Stimulated activated naive CD8-positive, alpha-beta T cell treated with anti-CD3 and anti-CD28 coated beads, Interleukin-15, Interleukin-2, amounts not matched to agents 100 ng/mL and 50 ng/mL, for 24 hours (primary cell): ENCODE results near the gene RAB29.

Experiments
- H3K27ac Mint-ChIP-seq: one replicate; pipeline ENCODE4 v1.8.0; 2021; ENCODE audit warnings: mild to moderate bottlenecking, mixed read lengths
- H3K27me3 Mint-ChIP-seq: one replicate; pipeline ENCODE4 v1.8.0; 2021; ENCODE audit warnings: mixed read lengths
- H3K36me3 Mint-ChIP-seq: one replicate; pipeline ENCODE4 v1.8.0; 2021; ENCODE audit warnings: low read depth, mixed read lengths
- H3K4me1 Mint-ChIP-seq: one replicate; pipeline ENCODE4 v1.8.0; 2021; ENCODE audit warnings: low read depth, mixed read lengths
- H3K4me3 Mint-ChIP-seq: one replicate; pipeline ENCODE4 v1.8.0; 2021; ENCODE audit warnings: mild to moderate bottlenecking, mixed read lengths
- H3K9me3 Mint-ChIP-seq: one replicate; pipeline ENCODE4 v1.8.0; 2021; ENCODE audit warnings: mixed read lengths

Gene RAB29

GRCh38 chr1:205760606-205761005, 14.7 kb downstream of the RAB29 start:
- Mint-ChIP-seq H3K9me3 (no peaks in the 10 kb centered on the region), H3K4me3 (no peak overlapping the region), H3K4me1 (peaks cover 18% of the 10 kb centered on the region), H3K27ac (peak overlapping the region; percentile 29), H3K36me3 (peaks cover 8% of the 10 kb centered on the region), H3K27me3 (no peaks in the 10 kb centered on the region)

DNA sequence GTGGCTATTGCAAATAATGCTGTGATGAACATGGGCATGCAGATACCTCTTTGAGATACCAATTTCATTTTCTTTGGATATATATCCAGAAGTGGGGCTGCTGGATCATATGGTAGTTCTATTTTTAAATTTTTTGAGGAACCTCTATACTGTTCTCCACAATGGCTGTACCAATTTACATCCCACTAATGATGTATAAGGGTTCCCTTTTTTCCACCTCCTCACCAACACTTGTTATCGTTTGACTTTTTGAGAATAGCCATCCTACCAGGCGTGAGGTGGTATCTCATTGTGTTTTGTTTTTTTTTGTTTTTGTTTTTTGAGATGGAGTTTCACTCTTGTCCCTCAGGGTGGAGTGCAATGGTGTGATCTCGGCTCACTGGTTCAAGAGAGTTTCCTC, 18.7 kb downstream of the RAB29 start:
- H3K4me3 Mint-ChIP-seq = no peak overlapping the region
- peaks cover 4% of the 10 kb centered on the region for H3K36me3 Mint-ChIP-seq
- H3K27me3 Mint-ChIP-seq = no peaks in the 10 kb centered on the region
- no peaks in the 10 kb centered on the region for H3K9me3 Mint-ChIP-seq
- H3K27ac Mint-ChIP-seq = no peak overlapping the region
- H3K4me1 Mint-ChIP-seq = peaks cover 7% of the 10 kb centered on the region

DNA sequence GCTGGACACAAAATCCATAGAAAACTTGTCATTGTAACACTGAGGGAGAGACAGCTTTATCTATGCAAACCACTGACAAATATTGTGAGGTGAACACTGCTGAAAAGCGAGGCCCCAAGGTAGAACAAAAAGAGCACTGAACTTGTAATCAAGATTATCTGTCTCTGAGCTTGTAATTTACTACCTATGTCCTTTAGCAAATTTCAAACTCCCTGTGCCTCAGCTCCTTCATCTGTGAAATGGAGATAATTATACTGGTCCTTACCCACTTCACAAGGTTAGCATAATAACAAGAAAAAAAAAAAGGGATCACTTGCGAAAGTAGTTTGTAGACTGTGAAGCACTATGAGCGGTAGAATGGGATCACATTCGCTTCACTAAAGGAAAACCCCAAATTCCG, 20.4 kb downstream of the RAB29 start:
- Mint-ChIP-seq H3K4me3 (no peak overlapping the region), H3K27ac (no peak overlapping the region), H3K36me3 (peaks cover 8% of the 10 kb centered on the region), H3K4me1 (peaks cover 20% of the 10 kb centered on the region), H3K9me3 (no peaks in the 10 kb centered on the region), H3K27me3 (no peaks in the 10 kb centered on the region)

DNA sequence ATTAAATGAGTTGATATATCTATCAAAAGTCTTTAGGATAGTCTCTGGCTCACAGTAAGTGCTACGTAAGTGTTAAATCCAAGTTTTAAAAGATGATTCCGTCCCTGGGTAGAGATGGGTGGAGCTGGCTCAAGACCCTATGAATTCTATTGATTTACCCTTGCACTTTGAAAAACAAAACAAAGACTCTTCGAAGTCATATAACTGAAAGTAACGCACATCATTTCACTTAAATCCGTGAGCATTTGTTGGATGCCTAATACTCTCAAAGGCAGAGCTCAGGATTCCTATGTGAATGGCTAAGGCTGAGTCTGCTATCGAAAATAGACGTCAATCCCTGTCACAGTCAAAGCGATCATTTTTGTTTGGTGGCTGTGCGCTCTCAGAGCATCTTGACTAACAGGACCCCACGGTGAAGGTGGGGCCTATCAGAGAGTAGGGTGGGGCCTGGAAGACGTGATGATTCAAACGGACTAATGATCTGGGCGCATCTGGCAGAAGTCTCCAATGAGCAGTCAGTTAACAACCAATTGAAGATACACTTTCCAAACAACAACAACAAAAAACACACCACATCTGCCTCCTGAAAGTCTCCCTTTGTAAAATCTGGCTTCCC, 24.1 kb downstream of the RAB29 start:
- Mint-ChIP-seq H3K9me3 (no peaks in the 10 kb centered on the region), H3K27me3 (no peaks in the 10 kb centered on the region), H3K4me1 (peaks cover 45% of the 10 kb centered on the region), H3K4me3 (peak overlapping the region; percentile 97), H3K27ac (peak overlapping the region; percentile 99), H3K36me3 (peaks cover 33% of the 10 kb centered on the region)

DNA sequence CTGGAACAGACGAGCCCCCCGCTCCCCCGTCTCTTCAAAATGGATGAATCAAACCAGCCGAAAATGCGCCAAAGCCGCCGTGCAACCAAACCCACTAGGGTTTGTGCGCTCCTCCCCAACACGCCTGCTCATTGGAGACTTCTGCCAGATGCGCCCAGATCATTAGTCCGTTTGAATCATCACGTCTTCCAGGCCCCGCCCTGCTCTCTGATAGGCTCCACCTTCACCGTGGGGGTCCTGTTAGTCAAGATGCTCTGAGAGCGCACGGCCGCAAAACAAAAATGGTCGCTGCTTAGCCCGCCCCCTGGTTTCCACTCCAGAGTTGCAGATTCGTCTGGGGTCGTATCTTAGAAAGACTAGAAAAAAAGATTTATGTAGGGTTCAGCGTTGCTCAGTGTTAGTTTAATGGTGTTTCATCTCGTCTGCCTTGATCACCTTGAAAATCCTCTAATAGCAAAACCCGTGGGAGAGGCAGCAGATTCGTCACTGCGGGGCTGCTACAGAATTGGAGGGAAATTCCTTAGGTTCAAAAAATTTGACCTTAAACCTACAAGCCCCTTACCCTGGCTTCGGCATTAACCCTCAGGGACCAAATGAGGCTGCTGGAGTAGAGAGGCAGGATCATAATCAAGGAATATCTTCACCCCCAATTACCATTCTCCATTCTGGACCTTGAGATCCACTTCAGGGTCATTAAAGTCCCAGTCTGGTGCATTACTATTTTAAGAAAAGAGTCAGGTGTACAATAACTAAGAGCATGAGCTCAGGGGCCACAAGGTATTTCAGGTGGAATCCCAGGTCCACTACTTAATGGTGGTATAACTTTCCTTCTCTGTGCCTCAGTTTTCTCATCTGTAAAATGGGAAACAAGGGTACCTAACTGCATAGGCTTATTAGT, 24.9 kb downstream of the RAB29 start, which contains the start of gene NUCKS1:
Gene NUCKS1 (minus strand): TSS at position 45 of the 898 bp plus-strand sequence. CDS start 209 bp downstream, outside the sequence.
- H3K4me3 Mint-ChIP-seq = peak within 1 kb of the TSS; percentile 97
- peaks cover 37% of the 10 kb centered on the region for H3K36me3 Mint-ChIP-seq
- H3K9me3 Mint-ChIP-seq = no peaks in the 10 kb centered on the region
- H3K4me1 Mint-ChIP-seq = peaks cover 51% of the 10 kb centered on the region
- no peaks in the 10 kb centered on the region for H3K27me3 Mint-ChIP-seq
- H3K27ac Mint-ChIP-seq = peak within 1 kb of the TSS; percentile 99

DNA sequence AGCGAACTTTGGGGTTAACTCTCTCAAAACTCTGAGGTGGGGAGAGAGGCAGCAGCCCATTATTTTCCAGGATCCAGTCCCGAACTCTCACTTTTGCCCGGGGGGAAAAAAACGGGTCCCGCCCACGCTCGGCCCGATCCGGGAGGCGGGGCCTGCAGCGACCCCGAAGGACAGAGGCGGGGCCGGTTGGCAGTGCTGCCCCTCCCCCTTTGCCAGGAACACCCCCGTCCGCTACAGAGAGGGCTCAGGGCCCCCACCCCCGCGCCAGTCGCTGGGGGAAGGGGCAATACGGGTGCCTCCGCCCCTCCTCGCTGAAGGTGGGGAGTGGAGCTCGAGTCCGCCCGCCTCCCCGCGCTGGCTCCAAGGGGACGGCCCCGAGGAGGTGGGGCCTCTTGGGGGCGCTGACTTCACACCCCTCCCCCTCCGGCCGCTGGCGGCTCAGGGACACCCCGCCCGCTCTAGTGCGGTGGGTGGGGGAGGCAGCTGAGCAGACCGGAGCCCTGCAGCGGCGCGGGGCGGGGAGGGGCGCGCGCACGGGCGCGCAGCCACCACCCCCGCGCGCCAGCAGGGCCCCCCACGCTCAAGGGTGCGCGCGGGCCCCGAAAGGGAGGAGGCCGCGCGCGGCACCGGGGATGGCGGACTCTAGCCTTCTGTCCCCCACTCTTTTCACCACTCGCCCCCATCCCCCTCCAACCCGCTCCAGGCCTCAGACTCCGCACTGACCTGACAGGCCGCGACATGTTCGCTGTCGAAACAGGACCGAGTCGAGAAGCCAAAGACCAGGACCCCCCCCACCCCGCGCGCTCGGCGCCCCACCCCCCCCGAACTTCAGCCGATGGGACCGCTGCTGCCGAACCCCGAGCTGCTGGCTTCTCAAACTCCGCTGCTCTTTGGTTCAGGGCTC, 25.8 kb downstream of the RAB29 start:
- H3K9me3 Mint-ChIP-seq = no peaks in the 10 kb centered on the region
- H3K4me3 Mint-ChIP-seq = peak overlapping the region; percentile 97
- H3K27me3 Mint-ChIP-seq = no peaks in the 10 kb centered on the region
- H3K27ac Mint-ChIP-seq = peak overlapping the region; percentile 99
- peaks cover 56% of the 10 kb centered on the region for H3K4me1 Mint-ChIP-seq
- H3K36me3 Mint-ChIP-seq = peaks cover 40% of the 10 kb centered on the region

DNA sequence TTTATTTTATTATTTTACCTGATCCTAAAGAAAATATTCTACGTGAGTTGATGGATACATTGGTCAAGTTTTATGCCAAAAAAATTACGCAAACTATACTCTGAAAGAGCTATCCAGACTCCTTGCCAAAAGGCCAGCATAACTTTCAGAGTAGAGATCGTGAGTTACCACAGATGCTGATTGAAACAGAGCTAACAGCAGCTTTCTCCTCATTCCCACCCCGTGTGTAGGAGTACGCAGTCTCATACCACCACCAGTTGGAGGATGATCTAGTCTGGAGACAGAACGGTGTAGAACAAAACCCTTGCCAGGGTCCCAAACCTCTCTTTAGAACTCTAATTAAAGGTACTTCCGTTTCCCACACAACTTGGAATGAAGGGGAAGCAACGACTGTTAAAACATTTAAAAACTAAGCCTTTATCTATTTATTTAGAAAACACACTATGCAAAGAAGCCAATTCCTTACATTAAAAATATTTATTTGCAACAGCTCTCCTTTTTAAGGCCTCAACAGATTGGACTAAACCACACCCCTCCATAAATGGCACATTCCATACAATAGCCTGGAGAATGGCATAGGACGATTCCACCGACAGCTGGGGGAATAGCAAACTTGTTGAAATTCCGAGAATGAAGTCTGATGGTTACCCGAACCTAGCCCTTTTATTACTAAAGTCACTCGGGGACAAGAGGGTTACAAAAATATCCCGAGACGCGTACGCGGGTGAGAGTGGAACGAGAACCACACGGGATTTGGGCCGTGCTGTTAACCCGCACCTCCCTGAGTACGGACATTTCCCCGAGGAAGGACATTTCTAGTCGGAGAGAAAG, 26.7 kb downstream of the RAB29 start:
- Mint-ChIP-seq H3K27ac (peak overlapping the region; percentile 92), H3K36me3 (peaks cover 46% of the 10 kb centered on the region), H3K4me3 (peak overlapping the region; percentile 97), H3K27me3 (no peaks in the 10 kb centered on the region), H3K4me1 (peaks cover 64% of the 10 kb centered on the region), H3K9me3 (no peaks in the 10 kb centered on the region)

- no peaks in the 10 kb centered on the region for H3K27me3 Mint-ChIP-seq
- peak overlapping the region; percentile 78 for H3K27ac Mint-ChIP-seq
- H3K4me1 Mint-ChIP-seq = peaks cover 75% of the 10 kb centered on the region
- H3K4me3 Mint-ChIP-seq = peak overlapping the region; percentile 97
- peaks cover 53% of the 10 kb centered on the region for H3K36me3 Mint-ChIP-seq
- no peaks in the 10 kb centered on the region for H3K9me3 Mint-ChIP-seq
These were observed 28.4 kb downstream of the RAB29 start for GRCh38 chr1:205746757-205747412.

DNA sequence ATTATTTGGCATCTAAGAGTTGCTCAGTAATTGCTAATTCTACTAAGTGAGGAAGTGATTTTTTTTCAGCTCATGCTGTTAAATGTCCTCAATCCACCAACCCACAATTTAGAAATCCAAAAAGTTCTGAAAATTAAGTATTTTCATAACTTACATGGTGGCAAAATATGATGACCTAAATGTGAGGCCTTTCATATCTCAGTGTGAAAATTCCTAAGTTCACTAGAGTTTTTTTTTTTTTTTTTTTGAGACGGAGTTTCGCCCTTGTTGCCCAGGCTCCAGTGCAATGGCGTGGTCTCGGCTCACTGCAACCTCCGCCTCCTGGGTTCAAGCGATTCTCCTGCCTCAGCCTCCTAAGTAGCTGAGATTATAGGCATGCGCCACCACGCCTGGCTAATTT, 30.9 kb downstream of the RAB29 start:
- H3K4me1 Mint-ChIP-seq = peaks cover 67% of the 10 kb centered on the region
- H3K27me3 Mint-ChIP-seq = no peaks in the 10 kb centered on the region
- no peak overlapping the region for H3K27ac Mint-ChIP-seq
- H3K4me3 Mint-ChIP-seq = no peak overlapping the region
- H3K36me3 Mint-ChIP-seq = peaks cover 59% of the 10 kb centered on the region
- H3K9me3 Mint-ChIP-seq = no peaks in the 10 kb centered on the region

DNA sequence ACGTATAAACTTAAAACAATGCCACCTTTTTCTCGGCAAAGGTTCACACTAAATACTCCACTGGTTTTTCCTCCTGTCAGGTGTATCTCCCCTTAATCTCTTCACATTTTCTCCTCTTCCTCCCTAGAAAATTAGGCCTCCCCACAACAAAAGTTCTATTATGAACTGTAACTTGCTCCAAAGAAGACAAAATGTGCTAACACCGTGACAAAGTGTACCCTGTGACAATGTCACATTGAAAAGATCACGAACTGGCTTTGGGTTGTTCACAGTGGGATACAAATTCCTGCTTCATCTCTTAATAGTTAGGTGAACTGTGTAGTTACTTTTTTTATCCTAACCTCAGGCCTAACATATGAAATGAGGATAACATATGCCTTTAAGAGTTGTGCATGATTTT, 31.3 kb downstream of the RAB29 start:
- H3K4me1 Mint-ChIP-seq = peaks cover 67% of the 10 kb centered on the region
- H3K9me3 Mint-ChIP-seq = no peaks in the 10 kb centered on the region
- H3K36me3 Mint-ChIP-seq = peaks cover 63% of the 10 kb centered on the region
- peak overlapping the region; percentile 71 for H3K27ac Mint-ChIP-seq
- no peak overlapping the region for H3K4me3 Mint-ChIP-seq
- H3K27me3 Mint-ChIP-seq = no peaks in the 10 kb centered on the region

DNA sequence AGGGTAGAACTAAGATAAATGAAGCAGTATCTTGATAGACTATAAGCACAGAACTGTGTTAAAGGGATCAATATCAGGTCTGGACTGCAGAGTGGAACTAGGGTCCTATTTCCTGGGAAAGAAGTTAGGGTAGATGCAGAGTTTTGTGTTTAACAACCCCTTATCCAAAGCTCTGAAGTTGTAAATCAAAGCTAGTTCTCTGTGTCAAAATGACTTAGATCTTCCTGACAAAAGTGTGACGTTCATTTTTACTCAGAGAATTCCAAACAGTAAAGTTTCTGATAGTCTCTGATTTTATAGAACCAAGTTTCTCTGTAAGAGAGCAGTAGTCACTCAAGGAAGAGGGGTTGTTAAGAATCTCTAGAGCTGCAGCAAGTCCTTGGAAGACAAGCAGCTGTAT, 33.6 kb downstream of the RAB29 start:
- no peak overlapping the region for H3K27ac Mint-ChIP-seq
- H3K36me3 Mint-ChIP-seq = peaks cover 50% of the 10 kb centered on the region
- H3K27me3 Mint-ChIP-seq = no peaks in the 10 kb centered on the region
- peaks cover 52% of the 10 kb centered on the region for H3K4me1 Mint-ChIP-seq
- H3K9me3 Mint-ChIP-seq = no peaks in the 10 kb centered on the region
- no peak overlapping the region for H3K4me3 Mint-ChIP-seq

DNA sequence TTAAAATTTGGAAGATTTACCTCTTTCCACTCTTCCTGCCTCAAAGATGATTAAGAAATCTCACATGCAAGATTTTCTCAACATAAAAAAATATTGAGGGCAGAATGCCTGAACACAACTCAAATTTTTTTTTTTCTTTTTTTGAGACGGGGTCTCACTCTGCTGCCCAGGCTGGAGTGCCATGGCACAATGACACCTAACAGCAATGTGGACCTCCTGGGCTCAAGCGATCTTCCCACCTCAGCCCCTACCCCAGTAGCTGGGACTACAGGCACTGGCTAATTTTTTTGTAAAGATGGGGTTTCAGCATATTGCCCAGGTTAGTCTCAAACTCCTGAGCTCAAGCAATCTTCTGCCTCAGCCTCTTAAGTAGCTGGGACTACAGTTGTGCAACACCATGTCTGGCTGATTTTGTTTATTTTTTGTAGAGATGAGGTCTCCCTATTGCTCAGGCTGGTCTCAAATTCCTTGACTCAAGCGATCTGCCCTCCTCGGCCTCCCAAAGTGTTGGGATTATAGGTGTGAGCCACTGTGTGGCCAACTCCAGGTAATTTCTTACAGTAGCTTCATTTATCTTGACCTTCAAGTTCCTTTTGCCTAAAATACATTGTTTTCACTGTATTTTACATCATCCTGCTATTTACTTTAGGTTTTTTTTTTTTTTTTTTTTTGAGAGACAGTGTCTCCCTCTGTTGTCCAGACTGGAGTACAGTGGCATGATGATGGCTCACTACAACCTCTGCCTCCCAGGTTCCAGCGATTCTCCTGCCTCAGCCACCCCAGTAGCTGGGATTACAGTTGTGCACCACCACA, 35.7 kb downstream of the RAB29 start:
- Mint-ChIP-seq H3K9me3 (no peaks in the 10 kb centered on the region), H3K27ac (no peak overlapping the region), H3K27me3 (no peaks in the 10 kb centered on the region), H3K4me3 (no peak overlapping the region), H3K4me1 (peaks cover 52% of the 10 kb centered on the region), H3K36me3 (peaks cover 46% of the 10 kb centered on the region)

DNA sequence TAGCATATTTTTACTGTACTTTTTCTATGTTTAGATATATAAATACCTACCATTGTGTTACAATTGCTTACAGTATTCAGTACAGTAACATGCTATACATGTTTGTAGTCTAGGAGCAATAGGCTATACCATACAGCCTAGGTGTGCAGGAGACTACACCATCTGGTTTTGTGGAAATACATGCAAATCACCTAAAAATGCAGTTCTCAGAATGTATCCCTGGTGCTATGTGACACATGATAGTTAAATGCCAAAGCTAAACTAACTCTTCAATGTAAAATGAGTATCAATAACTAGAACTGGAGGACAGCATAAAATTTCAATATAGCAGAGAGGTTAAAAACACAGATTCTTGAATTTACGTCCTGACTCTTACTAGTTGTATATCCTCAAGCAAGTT, 40.1 kb downstream of the RAB29 start:
- H3K9me3 Mint-ChIP-seq = no peaks in the 10 kb centered on the region

More for the DNA sequence above, 40.1 kb downstream of the RAB29 start:
- Mint-ChIP-seq H3K27ac (no peak overlapping the region), H3K4me3 (no peak overlapping the region), H3K4me1 (peaks cover 60% of the 10 kb centered on the region), H3K27me3 (no peaks in the 10 kb centered on the region), H3K36me3 (peaks cover 49% of the 10 kb centered on the region)
